Stimulated activated CD8-positive, alpha-beta memory T cell treated with anti-CD3 and anti-CD28 coated beads, Interleukin-4, amount 100 ng/mL, for 1 hour (primary cell): ENCODE measurements around the gene SLAMF9.
"Not testable (repeated sequence)": the region's sequence is repeated elsewhere in the genome, so short reads cannot be mapped to it uniquely, and the experiment has no call there.

Experiments
- DNase-seq, 2 donors: peaks; one replicate each; pipeline ENCODE4 v3.0.0-alpha.2; 2020; ENCODE audit warnings: low read depth in 2 of 2, low spot score in 1 of 2

The SLAMF9 gene

GRCh38 chr1:159921700-159922504 lies 32.1 kb downstream of the SLAMF9 start:
- DNase-seq = no peak

- no peak for DNase-seq
These were observed 32.8 kb downstream of the SLAMF9 start for GRCh38 chr1:159921251-159921650.

- no peak for DNase-seq
These were observed 33.4 kb downstream of the SLAMF9 start for GRCh38 chr1:159920651-159921050.

- DNase-seq = no peak
These were observed 33.8 kb downstream of the SLAMF9 start for GRCh38 chr1:159920202-159920601.

DNA sequence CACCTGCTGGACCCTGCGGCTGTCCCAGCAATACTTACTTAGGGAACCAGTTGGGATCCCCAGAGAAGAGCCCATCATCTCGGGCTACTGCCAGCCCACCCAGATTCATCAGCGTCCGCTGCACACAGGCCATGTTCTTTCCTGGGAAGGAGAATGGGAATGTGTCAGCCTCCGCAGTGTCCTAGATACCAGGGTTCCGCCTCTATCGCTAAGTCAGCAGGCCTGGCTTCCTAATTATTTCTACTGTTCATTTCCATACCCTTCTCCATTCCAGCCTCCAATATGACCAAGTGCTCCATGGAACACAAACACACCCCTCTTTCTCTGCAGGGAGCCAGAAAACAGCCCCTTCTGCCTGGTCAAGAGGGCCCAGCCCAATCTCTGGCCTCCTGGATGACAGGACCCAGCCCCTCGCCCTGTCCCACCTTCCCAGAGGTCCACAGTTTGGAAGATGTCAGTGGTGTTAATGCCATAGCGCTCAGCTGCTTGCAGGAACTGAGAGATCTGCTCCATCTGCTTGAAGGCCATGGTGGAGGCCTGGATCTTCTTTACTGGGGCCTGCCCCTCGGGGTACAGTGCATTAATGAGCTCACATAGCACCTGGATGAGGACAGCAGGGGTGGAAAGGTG lies 34.7 kb downstream of the SLAMF9 start:
- DNase-seq = no peak

GRCh38 chr1:159918352-159919200 lies 35.5 kb downstream of the SLAMF9 start:
- no peak for DNase-seq

DNA sequence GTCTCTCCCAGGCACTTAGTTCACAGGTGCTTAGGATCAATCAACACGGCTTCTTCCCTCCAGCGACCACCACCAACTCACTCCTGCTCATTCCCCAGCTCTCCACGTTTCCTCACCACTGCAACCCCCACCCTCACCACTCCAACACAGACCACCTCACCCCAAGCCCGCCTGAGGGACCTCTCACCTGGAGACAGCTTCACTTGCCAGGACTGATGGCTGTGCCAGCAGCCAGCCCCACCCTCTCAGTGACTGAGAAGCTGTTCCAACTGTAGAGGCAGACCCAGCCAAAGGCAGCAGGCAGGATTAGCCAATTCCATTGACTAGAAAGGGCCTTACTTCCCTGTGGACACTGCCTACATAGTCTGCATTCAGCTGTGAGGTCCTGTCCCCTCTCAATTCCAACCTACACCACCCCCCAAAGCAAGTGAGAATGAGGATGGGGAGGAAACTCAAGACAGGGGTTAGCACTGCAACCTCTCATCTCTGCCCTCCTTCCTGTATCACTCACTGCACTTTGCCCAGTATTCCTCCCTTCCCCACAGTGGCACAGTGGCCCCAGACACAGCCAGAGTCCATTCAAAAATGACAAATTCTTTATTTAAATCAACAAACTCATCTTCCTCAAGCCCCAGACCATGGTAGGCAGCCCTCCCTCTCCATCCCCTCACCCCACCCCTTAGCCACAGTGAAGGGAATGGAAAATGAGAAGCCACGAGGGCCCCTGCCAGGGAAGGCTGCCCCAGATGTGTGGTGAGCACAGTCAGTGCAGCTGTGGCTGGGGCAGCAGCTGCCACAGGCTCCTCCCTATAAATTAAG lies 36.3 kb downstream of the SLAMF9 start:
- DNase-seq = no peak

GRCh38 chr1:159916242-159917051 lies 37.6 kb downstream of the SLAMF9 start:
- no peak for DNase-seq

- DNase-seq = no peak
These were observed 38.3 kb downstream of the SLAMF9 start for GRCh38 chr1:159915571-159916241.

DNA sequence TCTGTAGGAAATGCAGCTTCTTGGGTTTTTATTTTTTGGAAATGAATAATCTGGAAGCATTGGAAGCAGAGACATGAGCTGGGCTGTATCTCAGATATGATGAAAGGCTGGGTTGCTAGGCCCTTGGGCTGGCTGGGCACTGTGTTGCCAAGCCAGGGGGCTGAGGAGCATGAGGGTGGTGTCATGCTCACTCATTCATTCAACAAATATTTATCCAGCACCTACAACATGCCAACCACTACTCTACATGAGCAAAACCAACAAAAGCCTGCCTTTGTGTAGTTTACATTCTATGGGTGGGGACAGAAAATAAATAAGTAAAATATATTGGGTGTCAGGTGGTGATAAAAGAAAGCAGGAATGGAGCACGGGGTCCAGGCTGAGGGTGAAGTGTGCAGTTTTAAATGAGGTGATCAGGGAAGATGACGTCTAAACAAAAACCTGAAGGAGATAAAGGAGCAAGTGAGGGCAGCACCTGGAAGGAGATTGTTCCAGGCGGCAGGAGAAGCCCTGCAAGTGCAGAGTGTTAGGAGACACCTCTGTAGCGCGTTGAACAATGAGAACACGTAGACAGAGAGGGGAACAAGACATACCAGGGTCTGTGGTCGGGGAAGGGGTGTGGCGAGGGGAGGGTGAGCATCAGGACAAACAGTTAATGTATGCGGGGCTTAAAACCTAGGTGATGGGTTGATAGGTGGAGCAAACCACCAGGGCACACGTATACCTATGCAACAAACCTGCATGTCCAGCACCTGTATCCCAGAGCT lies 39.6 kb downstream of the SLAMF9 start:
- DNase-seq = no peak

- DNase-seq = no peak
These were observed 40.4 kb downstream of the SLAMF9 start for GRCh38 chr1:159913451-159914192.

- DNase-seq = no peak
These were observed 42.5 kb downstream of the SLAMF9 start for GRCh38 chr1:159911326-159912070.

DNA sequence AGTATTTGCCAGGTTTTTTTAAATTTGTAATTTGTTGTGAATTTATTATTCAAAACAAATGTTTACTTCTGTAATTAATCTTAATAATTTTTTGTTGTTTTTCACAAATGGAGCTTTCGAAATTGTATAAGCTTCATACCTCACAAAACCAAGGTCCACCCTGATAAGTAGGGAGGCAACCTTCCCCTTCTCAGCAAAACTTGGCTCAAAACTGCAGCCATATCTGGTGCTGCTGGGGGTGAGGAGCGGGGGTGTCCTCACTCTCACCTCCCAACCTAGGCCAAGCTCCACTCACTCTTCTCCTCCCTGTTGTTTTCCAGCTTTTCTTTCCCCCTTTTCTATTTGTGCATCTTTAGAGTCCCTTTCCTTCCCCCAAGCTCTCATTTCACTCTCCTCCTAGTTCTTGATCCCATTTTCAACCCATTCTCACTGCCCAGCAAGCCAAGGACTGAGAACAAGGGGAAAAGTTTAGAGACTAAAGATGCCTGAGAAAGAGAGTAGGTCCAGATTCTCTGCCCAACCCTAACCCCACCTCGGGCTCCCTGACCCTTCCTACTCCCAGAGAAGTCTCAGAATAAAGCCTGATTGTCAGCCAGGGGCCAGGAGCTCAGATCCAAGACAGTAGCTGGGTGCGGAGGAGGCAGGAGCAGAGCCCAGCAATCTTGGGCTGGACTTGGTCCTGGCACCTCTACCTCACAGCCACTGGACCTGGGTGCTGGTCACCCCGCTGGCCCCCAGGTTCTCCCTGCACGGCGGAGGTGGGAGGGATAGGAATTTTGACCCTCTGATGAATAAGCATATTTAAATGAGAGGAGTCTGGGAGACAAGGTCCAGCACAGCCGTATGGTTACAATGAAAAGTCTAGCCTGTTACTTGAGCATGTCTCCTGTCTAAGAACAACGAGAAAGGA lies 45.8 kb downstream of the SLAMF9 start:
- no peak for DNase-seq

GRCh38 chr1:159906960-159907359 lies 47.1 kb downstream of the SLAMF9 start:
- no peak for DNase-seq

GRCh38 chr1:159904036-159904435 lies 50.0 kb downstream of the SLAMF9 start:
- not testable (repeated sequence) for DNase-seq

GRCh38 chr1:159902541-159902940 lies 51.5 kb downstream of the SLAMF9 start:
- no peak for DNase-seq
